HepG2 (cell line): ENCODE data around the gene ITM2B. TPM values are rescaled to one million over a fixed set of nuclear protein-coding genes. Genes with fewer than 3 reads are reported as not detected.
A peak's percentile ranks its signal among the peaks of the same experiment; 100 is the strongest.

Experiments
- DNMT3B ChIP-seq: conservative IDR thresholded peaks from 2 replicates; pipeline ENCODE4 v1.6.1; 2016; ENCODE audit warnings: missing biosample characterization, control low read depth
- HHEX ChIP-seq: IDR thresholded peaks from 2 replicates; pipeline ENCODE4 v1.6.1; 2016; ENCODE audit warnings: control low read depth
- KAT7 ChIP-seq: IDR thresholded peaks from 2 replicates; pipeline ENCODE4 v1.6.1; 2018; ENCODE audit warnings: borderline replicate concordance, missing compliant biosample characterization
- KLF15 ChIP-seq: sonication (generic); formaldehyde crosslinking; IDR thresholded peaks from 2 replicates; pipeline ENCODE4 v1.8.1; 2023; ENCODE audit warnings: borderline replicate concordance, mild to moderate bottlenecking, inconsistent platforms, missing genetic modification reagents, mixed read lengths
- MBNL3 ChIP-seq: fragments of 250-450 bp; sonication (Bioruptor Pico); conservative IDR thresholded peaks from 2 replicates; pipeline ENCODE4 v1.8.0; 2022; ENCODE audit warnings: mild to moderate bottlenecking, inconsistent platforms
- MEF2D ChIP-seq: sonication (generic); formaldehyde crosslinking; IDR thresholded peaks from 2 replicates; pipeline ENCODE4 v1.5.1; 2020; ENCODE audit warnings: mild to moderate bottlenecking, missing genetic modification reagents
- NCOA1 ChIP-seq: sonication (generic); formaldehyde crosslinking; IDR thresholded peaks from 2 replicates; pipeline ENCODE4 v1.9.0; 2021; ENCODE audit warnings: missing genetic modification reagents
- PLSCR1 ChIP-seq: sonication (generic); formaldehyde crosslinking; IDR thresholded peaks from 2 replicates; pipeline ENCODE4 v1.5.0; 2020; ENCODE audit warnings: missing genetic modification reagents, mild to moderate bottlenecking, borderline replicate concordance
- RFX5 ChIP-seq: IDR thresholded peaks from 2 replicates; pipeline ENCODE4 v1.6.1; 2011; ENCODE audit warnings: low read depth, low read length, improper control_type of control experiment
- SIX4 ChIP-seq: sonication (generic); formaldehyde crosslinking; IDR thresholded peaks from 2 replicates; pipeline ENCODE4 v1.4.0; 2020; ENCODE audit warnings: missing genetic modification reagents
- SP1 ChIP-seq, 2 experiments: fragments of 450-650 bp in 1 of 2; sonication (generic) in 1 of 2; formaldehyde crosslinking in 1 of 2; IDR thresholded peaks; 2 replicates each; pipeline versions ENCODE4 v1.4.0 to v1.6.1; 2016 to 2020; ENCODE audit warnings: missing genetic modification reagents in 1 of 2
- STAG1 ChIP-seq: sonication (generic); formaldehyde crosslinking; IDR thresholded peaks from 2 replicates; pipeline ENCODE4 v1.4.0; 2020; ENCODE audit warnings: missing genetic modification reagents
- STAT5B ChIP-seq: sonication (generic); formaldehyde crosslinking; IDR thresholded peaks from 2 replicates; pipeline ENCODE4 v1.4.0; 2020; ENCODE audit warnings: missing genetic modification reagents
- TBX3 ChIP-seq: fragments of 450-650 bp; IDR thresholded peaks from 2 replicates; pipeline ENCODE4 v1.6.1; 2017; ENCODE audit warnings: antibody characterized with exemption, mild to moderate bottlenecking, inconsistent platforms, borderline replicate concordance
- TOE1 ChIP-seq: sonication (generic); formaldehyde crosslinking; IDR thresholded peaks from 2 replicates; pipeline ENCODE4 v1.4.0; 2020; ENCODE audit warnings: mild to moderate bottlenecking, missing genetic modification reagents
- YY1 ChIP-seq: IDR thresholded peaks from 2 replicates; pipeline ENCODE4 v1.6.1; 2011; ENCODE audit warnings: low read length, low read depth, moderate library complexity, mild to moderate bottlenecking; ENCODE audit not compliant: insufficient read depth, insufficient replicate concordance
- ZBTB39 ChIP-seq: sonication (generic); formaldehyde crosslinking; IDR thresholded peaks from 2 replicates; pipeline ENCODE4 v1.5.0; 2020; ENCODE audit warnings: missing genetic modification reagents
- ZFP36 ChIP-seq: fragments of 150-350 bp; IDR thresholded peaks from 2 replicates; pipeline ENCODE4 v1.6.1; 2018; ENCODE audit warnings: borderline replicate concordance, low read length, low read depth; ENCODE audit not compliant: partially characterized antibody
- ZHX1 ChIP-seq: sonication (generic); formaldehyde crosslinking; IDR thresholded peaks from 2 replicates; pipeline ENCODE4 v1.8.1; 2022; ENCODE audit warnings: low read depth, mild to moderate bottlenecking, missing genetic modification reagents
- ZMYM4 ChIP-seq: sonication (generic); formaldehyde crosslinking; IDR thresholded peaks from 2 replicates; pipeline ENCODE4 v1.8.1; 2023; ENCODE audit warnings: mild to moderate bottlenecking, missing genetic modification reagents
- ZNF317 ChIP-seq: sonication (generic); formaldehyde crosslinking; IDR thresholded peaks from 2 replicates; pipeline ENCODE4 v1.5.0; 2020; ENCODE audit warnings: mild to moderate bottlenecking, missing genetic modification reagents
- ZNF350 ChIP-seq: sonication (generic); formaldehyde crosslinking; IDR thresholded peaks from 2 replicates; pipeline ENCODE4 v1.4.0; 2020; ENCODE audit warnings: mild to moderate bottlenecking, low read depth, missing genetic modification reagents, borderline replicate concordance
- ZNF644 ChIP-seq: IDR thresholded peaks from 2 replicates; pipeline ENCODE4 v1.6.1; 2016; ENCODE audit warnings: low read depth
- ZNF749 ChIP-seq: sonication (generic); formaldehyde crosslinking; IDR thresholded peaks from 2 replicates; pipeline ENCODE4 v1.8.0; 2022; ENCODE audit warnings: mild to moderate bottlenecking, missing genetic modification reagents, moderate library complexity, borderline replicate concordance
- ZNF770 ChIP-seq: sonication (generic); formaldehyde crosslinking; IDR thresholded peaks from 2 replicates; pipeline ENCODE4 v1.5.0; 2020; ENCODE audit warnings: mild to moderate bottlenecking, missing genetic modification reagents
- polyA plus RNA-seq, 8 experiments: library from polyadenylated mRNA; depleted of rRNA in 3 of 8; stranded (reverse) in 7 of 8; unstranded in 1 of 8; fragments of >200 nt; fragmentation: Illumina TruSeq in 4 of 8; extraction: Trizol in 4 of 8; gene quantifications; 2 replicates each; pipeline versions ENCODE4 v1.2.1 to v1.2.3, GENCODE V29; 2011 to 2016; ENCODE audit warnings: low read depth in 4 of 8, missing spikeins in 1 of 8, mixed read lengths in 1 of 8; ENCODE audit not compliant: insufficient read depth in 1 of 8
- total RNA-seq, 5 experiments: library from RNA; depleted of rRNA; stranded (reverse); fragments of >200 nt; fragmentation: Illumina TruSeq; extraction: Trizol; gene quantifications; 2 replicates each; pipeline ENCODE4 v1.2.3, GENCODE V29; 2016; ENCODE audit warnings: low read depth in 1 of 5

ITM2B gene
- total and polyA plus RNA-seq, 2 of the 13 experiments (the other 11 are each of a cell fraction or from before 2014, with no cell fraction given) = 158 to 373 TPM

- TF ChIP-seq ZNF317 (CRISPR knock-in tag) = 0 out of 2 replicates have a peak, but pooled peaks have one; percentile 45
- TF ChIP-seq DNMT3B = no peak
- TF ChIP-seq ZNF749 (CRISPR knock-in tag) = no peak
- TF ChIP-seq MEF2D (CRISPR knock-in tag) = peak; percentile 88
- no peak for TF ChIP-seq STAT5B (CRISPR knock-in tag)
- no peak for TF ChIP-seq STAG1 (CRISPR knock-in tag)
- no peak for TF ChIP-seq ZNF644 (CRISPR knock-in tag)
- TF ChIP-seq TBX3 = no peak
- 0 out of 2 replicates have a peak, but pooled peaks have one; percentile 38 for TF ChIP-seq ZMYM4 (CRISPR knock-in tag)
- TF ChIP-seq ZFP36 = no peak
- TF ChIP-seq RFX5 = no peak
- TF ChIP-seq NCOA1 (CRISPR knock-in tag) = no peak
- no peak for TF ChIP-seq ZHX1
- TF ChIP-seq SP1 (IDR thresholded peaks at IDR 0.05) = no peak
- no peak for TF ChIP-seq SP1 (CRISPR knock-in tag; IDR thresholded peaks at IDR 0.05)
- TF ChIP-seq YY1 = no peak
- TF ChIP-seq PLSCR1 (CRISPR knock-in tag) = no peak
- no peak for TF ChIP-seq KAT7 (CRISPR knock-in tag)
- no peak for TF ChIP-seq KLF15 (CRISPR knock-in tag)
- TF ChIP-seq MBNL3 (CRISPR knock-in tag) = no peak
- peak; percentile 28; the same call in 1 of the 2 replicates for TF ChIP-seq HHEX (CRISPR knock-in tag)
- TF ChIP-seq SIX4 = peak; percentile 34; the same call in 1 of the 2 replicates
- TF ChIP-seq ZNF350 (CRISPR knock-in tag) = no peak
- TF ChIP-seq ZNF770 (CRISPR knock-in tag) = no peak
- TF ChIP-seq ZBTB39 (CRISPR knock-in tag) = no peak
- TF ChIP-seq TOE1 (CRISPR knock-in tag) = no peak
Observed at GRCh38 chr13:48253849-48254248, 20.8 kb downstream of the ITM2B start (continued).
